IPS-20b (cell line): ENCODE results near the gene DPP10.
"Not testable (repeated sequence)": the region's sequence is repeated elsewhere in the genome, so short reads cannot be mapped to it uniquely, and the experiment has no call there.

ENCODE experiments used
- H3K27ac ChIP-seq: one replicate; pipeline ENCODE4 v1.5.1; 2013; ENCODE audit warnings: low read length
- H3K27me3 ChIP-seq: 2 replicates; pipeline ENCODE4 v1.6.1; 2013; ENCODE audit warnings: mild to moderate bottlenecking, low read length, inconsistent platforms; ENCODE audit not compliant: insufficient read depth
- H3K36me3 ChIP-seq: 2 replicates; pipeline ENCODE4 v1.6.1; 2013; ENCODE audit warnings: low read depth, mild to moderate bottlenecking, inconsistent platforms, low read length, moderate library complexity; ENCODE audit not compliant: insufficient read depth
- H3K4me1 ChIP-seq: 2 replicates; pipeline ENCODE4 v1.6.1; 2013; ENCODE audit warnings: mild to moderate bottlenecking, control low read depth, inconsistent platforms, low read length, moderate library complexity; ENCODE audit not compliant: insufficient read depth
- H3K4me3 ChIP-seq: 2 replicates; pipeline ENCODE4 v1.5.1; 2013; ENCODE audit warnings: mild to moderate bottlenecking, low read length, inconsistent platforms
- H3K9ac ChIP-seq: 2 replicates; pipeline ENCODE4 v1.6.1; 2013; ENCODE audit warnings: low read depth, mild to moderate bottlenecking, inconsistent platforms, low read length, moderate library complexity
- H3K9me3 ChIP-seq: 2 replicates; pipeline ENCODE4 v1.6.1; 2013; ENCODE audit warnings: mild to moderate bottlenecking, low read depth, low read length, inconsistent platforms; ENCODE audit not compliant: insufficient read depth

The DPP10 gene

GRCh38 chr2:115022013-115022412 lies 579.6 kb downstream of the DPP10 start:
- H3K27me3 ChIP-seq, H3K9ac ChIP-seq, H3K27ac ChIP-seq, H3K4me1 ChIP-seq, H3K4me3 ChIP-seq, H3K36me3 ChIP-seq, H3K9me3 ChIP-seq: not testable (repeated sequence)

GRCh38 chr2:115034801-115035200 lies 592.4 kb downstream of the DPP10 start:
- no peak overlapping the region for H3K9ac ChIP-seq
- no peak overlapping the region for H3K4me3 ChIP-seq
- no peaks in the 10 kb centered on the region for H3K9me3 ChIP-seq

GRCh38 chr2:115036818-115037217 lies 594.4 kb downstream of the DPP10 start:
- H3K27ac ChIP-seq, result no peak overlapping the region
- no peaks in the 10 kb centered on the region; the same call in 1 of the 2 replicates for H3K4me1 ChIP-seq
- H3K9ac ChIP-seq, result no peak overlapping the region
- no peaks in the 10 kb centered on the region for H3K9me3 ChIP-seq
- H3K36me3 ChIP-seq, result no peaks in the 10 kb centered on the region
- H3K4me3 ChIP-seq, result no peak overlapping the region
- H3K27me3 ChIP-seq, result no peaks in the 10 kb centered on the region

More at GRCh38 chr2:115034801-115035200, 592.4 kb downstream of the DPP10 start:
- no peaks in the 10 kb centered on the region; the same call in 1 of the 2 replicates for H3K4me1 ChIP-seq
- H3K36me3 ChIP-seq, result no peaks in the 10 kb centered on the region
- H3K27me3 ChIP-seq, result no peaks in the 10 kb centered on the region
- H3K27ac ChIP-seq, result no peak overlapping the region

- Histone ChIP-seq H3K4me3 (no peak overlapping the region), H3K4me1 (no peaks in the 10 kb centered on the region), H3K9me3 (no peaks in the 10 kb centered on the region), H3K9ac (no peak overlapping the region), H3K36me3 (no peaks in the 10 kb centered on the region), H3K27me3 (no peaks in the 10 kb centered on the region), H3K27ac (no peak overlapping the region)
Measured at GRCh38 chr2:115057473-115057872, 615.0 kb downstream of the DPP10 start.

- no peak overlapping the region for H3K27ac ChIP-seq
- H3K9me3 ChIP-seq, result no peaks in the 10 kb centered on the region
- H3K4me1 ChIP-seq, result no peaks in the 10 kb centered on the region
- H3K9ac ChIP-seq, result no peak overlapping the region
- no peaks in the 10 kb centered on the region for H3K27me3 ChIP-seq
- no peaks in the 10 kb centered on the region for H3K36me3 ChIP-seq
- no peak overlapping the region for H3K4me3 ChIP-seq
Measured at GRCh38 chr2:115070002-115070401, 627.6 kb downstream of the DPP10 start.

- Histone ChIP-seq H3K27me3 (no peaks in the 10 kb centered on the region), H3K4me3 (no peak overlapping the region), H3K9me3 (no peaks in the 10 kb centered on the region), H3K27ac (no peak overlapping the region), H3K36me3 (no peaks in the 10 kb centered on the region), H3K9ac (no peak overlapping the region), H3K4me1 (no peaks in the 10 kb centered on the region)
Measured at GRCh38 chr2:115071534-115071933, 629.1 kb downstream of the DPP10 start.

GRCh38 chr2:115075800-115076199 lies 633.4 kb downstream of the DPP10 start:
- Histone ChIP-seq H3K36me3 (no peaks in the 10 kb centered on the region), H3K4me1 (no peaks in the 10 kb centered on the region), H3K9ac (no peak overlapping the region), H3K4me3 (no peak overlapping the region), H3K9me3 (no peaks in the 10 kb centered on the region), H3K27ac (no peak overlapping the region), H3K27me3 (no peaks in the 10 kb centered on the region)

GRCh38 chr2:115077626-115078025 lies 635.2 kb downstream of the DPP10 start:
- Histone ChIP-seq H3K9me3 (no peaks in the 10 kb centered on the region), H3K27me3 (no peaks in the 10 kb centered on the region), H3K4me1 (no peaks in the 10 kb centered on the region), H3K36me3 (no peaks in the 10 kb centered on the region), H3K4me3 (no peak overlapping the region), H3K27ac (no peak overlapping the region), H3K9ac (no peak overlapping the region)

- no peak overlapping the region for H3K4me3 ChIP-seq
- H3K9ac ChIP-seq, result no peak overlapping the region
- H3K36me3 ChIP-seq, result no peaks in the 10 kb centered on the region
- no peaks in the 10 kb centered on the region; the same call in 1 of the 2 replicates for H3K9me3 ChIP-seq
- no peak overlapping the region for H3K27ac ChIP-seq
- H3K4me1 ChIP-seq, result peaks cover 2% of the 10 kb centered on the region; the same call in 1 of the 2 replicates
- H3K27me3 ChIP-seq, result no peaks in the 10 kb centered on the region
Measured at GRCh38 chr2:115083225-115083624, 640.8 kb downstream of the DPP10 start.

- H3K9me3 ChIP-seq, result peaks cover under 1% of the 10 kb centered on the region
- no peaks in the 10 kb centered on the region for H3K27me3 ChIP-seq
- H3K27ac ChIP-seq, result no peak overlapping the region
- H3K9ac ChIP-seq, result no peak overlapping the region
- peaks cover 2% of the 10 kb centered on the region; the same call in 1 of the 2 replicates for H3K4me1 ChIP-seq
- H3K36me3 ChIP-seq, result no peaks in the 10 kb centered on the region
- H3K4me3 ChIP-seq, result no peak overlapping the region
Measured at GRCh38 chr2:115083711-115084110, 641.3 kb downstream of the DPP10 start.

GRCh38 chr2:115084446-115084845 lies 642.0 kb downstream of the DPP10 start:
- Histone ChIP-seq H3K27ac (no peak overlapping the region), H3K9ac (no peak overlapping the region), H3K4me3 (no peak overlapping the region), H3K27me3 (no peaks in the 10 kb centered on the region), H3K4me1 (peaks cover 2% of the 10 kb centered on the region; the same call in 1 of the 2 replicates), H3K9me3 (peaks cover 7% of the 10 kb centered on the region), H3K36me3 (no peaks in the 10 kb centered on the region)

GRCh38 chr2:115086051-115086620 lies 643.7 kb downstream of the DPP10 start:
- H3K9me3 ChIP-seq, result peaks cover 23% of the 10 kb centered on the region
- not testable (repeated sequence) for H3K27me3 ChIP-seq, H3K27ac ChIP-seq, H3K9ac ChIP-seq, H3K4me1 ChIP-seq, H3K4me3 ChIP-seq, H3K36me3 ChIP-seq
